ENCODE results near the gene GBGT1. TPM values are rescaled to one million over a fixed set of nuclear protein-coding genes. Genes with fewer than 3 reads are reported as not detected.

GBGT1 gene
- total RNA-seq, 1 experiment from 2014 or later: not detected

- no peak for DNase-seq
- Histone ChIP-seq H3K27ac (ENCODE audit: low read length) (no peak overlapping the region), H3K36me3 (ENCODE audit: low read depth, low read length) (peaks cover 3% of the 10 kb centered on the region; the same call in 1 of the 2 replicates), H4K20me1 (ENCODE audit: low read length) (no peaks in the 10 kb centered on the region), H3K27me3 (ENCODE audit: low read length) (no peaks in the 10 kb centered on the region), H2AFZ (ENCODE audit: low read length) (no peak overlapping the region), H3K9me2 (replicated peaks; ENCODE audit: low read length) (no peaks in the 10 kb centered on the region), H3K9me3 (ENCODE audit: low read length) (no peaks in the 10 kb centered on the region), H3K9ac (ENCODE audit: low read length) (no peak overlapping the region), H3F3A (ENCODE audit: low read length, unreplicated experiment) (no peaks in the 10 kb centered on the region), H3K4me2 (ENCODE audit: low read length) (no peak overlapping the region), H3K4me1 (ENCODE audit: insufficient read depth, low read length) (no peaks in the 10 kb centered on the region), H3K4me3 (ENCODE audit: low read length) (no peak overlapping the region), H3K79me2 (ENCODE audit: low read length) (peaks cover 19% of the 10 kb centered on the region)
- POLR2A ChIA-PET (ENCODE audit: unreplicated experiment): no interaction called here
- no peak for ATAC-seq
- CTCF ChIA-PET: no interaction called here
- TF ChIP-seq EZH2phosphoT487 (IDR thresholded peaks at IDR 0.05; ENCODE audit: borderline replicate concordance, low read length) (no peak), CTCF (conservative IDR thresholded peaks at IDR 0.05; ENCODE audit: low read depth, low read length) (no peak), EZH2 (IDR thresholded peaks at IDR 0.05; ENCODE audit: low read length, unreplicated experiment) (no peak)
- intact Hi-C loops (cut with micrococcal nuclease): no loop called here
- no TSS peak for BruUV-seq (replicated peaks)
Observed at GRCh38 chr9:133112663-133113026, 51.1 kb downstream of the GBGT1 start.

GRCh38 chr9:133111808-133112662 lies 51.7 kb downstream of the GBGT1 start:
- POLR2A ChIA-PET (ENCODE audit: unreplicated experiment): no interaction called here
- DNase-seq (no peak), ATAC-seq (no peak)
- no peaks in the 10 kb centered on the region for H3K27me3 ChIP-seq (ENCODE audit: low read length)
- intact Hi-C loops (cut with micrococcal nuclease): no loop called here
- no peaks in the 10 kb centered on the region for H4K20me1 ChIP-seq (ENCODE audit: low read length)
- no TSS peak for BruUV-seq (replicated peaks)
- CTCF ChIA-PET: no interaction called here
- no peaks in the 10 kb centered on the region for H3K9me2 ChIP-seq (replicated peaks; ENCODE audit: low read length)
- no peak overlapping the region for H3K4me2 ChIP-seq (ENCODE audit: low read length)
- H3K9ac ChIP-seq (ENCODE audit: low read length): no peak overlapping the region
- no peak overlapping the region for H3K27ac ChIP-seq (ENCODE audit: low read length)
- no peaks in the 10 kb centered on the region for H3K4me1 ChIP-seq (ENCODE audit: insufficient read depth, low read length)
- H3K79me2 ChIP-seq (ENCODE audit: low read length): peaks cover 14% of the 10 kb centered on the region
- TF ChIP-seq CTCF (conservative IDR thresholded peaks at IDR 0.05; ENCODE audit: low read depth, low read length) (no peak), EZH2phosphoT487 (IDR thresholded peaks at IDR 0.05; ENCODE audit: borderline replicate concordance, low read length) (no peak)
- no peak overlapping the region for H2AFZ ChIP-seq (ENCODE audit: low read length)
- no peaks in the 10 kb centered on the region for H3K9me3 ChIP-seq (ENCODE audit: low read length)
- no peak overlapping the region for H3K4me3 ChIP-seq (ENCODE audit: low read length)
- no peaks in the 10 kb centered on the region for H3F3A ChIP-seq (ENCODE audit: low read length, unreplicated experiment)
- H3K36me3 ChIP-seq (ENCODE audit: low read depth, low read length): peaks cover 3% of the 10 kb centered on the region; the same call in 1 of the 2 replicates

- H3K9me2 ChIP-seq (replicated peaks; ENCODE audit: low read length): no peaks in the 10 kb centered on the region
- no peaks in the 10 kb centered on the region for H3K4me1 ChIP-seq (ENCODE audit: insufficient read depth, low read length)
- no peak overlapping the region for H3K4me2 ChIP-seq (ENCODE audit: low read length)
- no peak overlapping the region for H3K27ac ChIP-seq (ENCODE audit: low read length)
- no peak overlapping the region for H3K9ac ChIP-seq (ENCODE audit: low read length)
- no peak for ATAC-seq
- ChIA-PET POLR2A (ENCODE audit: unreplicated experiment) (no interaction called here), CTCF (no interaction called here)
- no peak overlapping the region for H2AFZ ChIP-seq (ENCODE audit: low read length)
- H3K27me3 ChIP-seq (ENCODE audit: low read length): no peaks in the 10 kb centered on the region
- H3F3A ChIP-seq (ENCODE audit: low read length, unreplicated experiment): no peaks in the 10 kb centered on the region
- no TSS peak for BruUV-seq (replicated peaks)
- no peak overlapping the region for H3K4me3 ChIP-seq (ENCODE audit: low read length)
- DNase-seq: no peak
- peaks cover 3% of the 10 kb centered on the region; the same call in 1 of the 2 replicates for H3K36me3 ChIP-seq (ENCODE audit: low read depth, low read length)
- no peaks in the 10 kb centered on the region for H3K79me2 ChIP-seq (ENCODE audit: low read length)
- TF ChIP-seq CTCF (conservative IDR thresholded peaks at IDR 0.05; ENCODE audit: low read depth, low read length) (no peak), EZH2phosphoT487 (IDR thresholded peaks at IDR 0.05; ENCODE audit: borderline replicate concordance, low read length) (no peak), EZH2 (IDR thresholded peaks at IDR 0.05; ENCODE audit: low read length, unreplicated experiment) (no peak)
- intact Hi-C loops (cut with micrococcal nuclease): no loop called here
- no peaks in the 10 kb centered on the region for H3K9me3 ChIP-seq (ENCODE audit: low read length)
- no peaks in the 10 kb centered on the region for H4K20me1 ChIP-seq (ENCODE audit: low read length)
Observed at GRCh38 chr9:133109931-133110650, 53.6 kb downstream of the GBGT1 start.
